ENCODE results near the gene BACH1. TPM values are rescaled to one million over a fixed set of nuclear protein-coding genes. Genes with fewer than 3 reads are reported as not detected.
"Not testable (repeated sequence)": the region's sequence is repeated elsewhere in the genome, so short reads cannot be mapped to it uniquely, and the experiment has no call there.

Gene BACH1
- 20.0 TPM for total RNA-seq (2021; ENCODE audit: unreplicated experiment)
- 5.4 TPM for polyA plus RNA-seq (2012; ENCODE audit: insufficient read length)
- percentile 81 among the genes with signal in this experiment for Bru-seq, nascent RNA
- BruChase-seq, experiment 1, labeled RNA remaining after a 2-hour chase, result percentile 81 among the genes with signal in this experiment
- percentile 67 among the genes with signal in this experiment for BruChase-seq, experiment 2, labeled RNA remaining after a 6-hour chase
- long read RNA-seq, full-length matches to known transcripts, result 17 of 22 reads
- long read RNA-seq, partial matches to known transcripts, result 1 of 22 reads
- long read RNA-seq, other reads (novel, unspliced or antisense), result 4 of 22 reads

DNA sequence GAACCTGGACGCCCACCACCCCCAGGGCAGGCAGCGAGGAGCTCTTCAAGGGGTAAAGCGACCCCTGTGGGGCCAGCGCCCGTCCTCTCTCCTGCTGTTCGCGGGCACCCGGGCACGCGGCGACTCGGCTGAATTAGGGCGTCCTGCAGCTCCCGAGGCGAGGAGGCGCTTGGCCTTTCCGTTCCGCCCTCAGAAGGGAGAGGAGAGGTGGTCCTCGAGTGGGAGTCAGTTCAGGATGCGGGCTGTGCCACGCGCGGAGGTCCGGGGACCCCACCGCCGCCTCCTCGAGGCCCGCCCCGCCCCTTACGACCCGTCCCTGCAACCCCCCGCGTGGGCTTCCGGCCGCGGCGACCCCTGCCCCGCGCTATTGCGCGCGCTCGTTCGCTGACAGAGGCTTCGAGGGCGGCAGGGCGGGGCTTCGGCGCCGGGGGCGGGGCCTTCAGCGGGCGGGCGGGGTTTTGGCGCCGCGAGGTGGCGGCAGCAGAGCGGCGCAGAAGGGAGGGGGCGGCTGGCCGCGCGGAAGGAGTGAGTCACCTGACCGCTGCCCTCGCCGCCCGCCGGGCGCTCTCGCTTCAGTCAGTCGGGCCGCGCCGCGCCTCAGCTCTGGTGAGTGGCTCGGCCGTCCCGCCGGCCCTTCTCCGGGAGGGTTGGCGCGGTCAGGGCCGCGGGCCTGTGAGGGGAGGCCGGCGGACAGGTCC, at the start of gene BACH1:
Gene BACH1, plus strand, starts transcription at position 575 of the 698 bp plus-strand sequence. CDS start 22,359 bp downstream, outside the sequence.
- Histone ChIP-seq H3K27me3 (ENCODE audit: control insufficient read depth, insufficient read depth, low read length) (no peaks in the 10 kb centered on the region), H3K36me3 (ENCODE audit: control insufficient read depth, insufficient read depth, low read length) (no peaks in the 10 kb centered on the region), H3K27ac (ENCODE audit: low read length) (peak within 1 kb of the TSS; percentile 78), H3K4me3 (ENCODE audit: low read depth in 2 of 2, low read length in 2 of 2) (peak within 1 kb of the TSS; percentile 80 to 93), H3K4me1 (ENCODE audit: control insufficient read depth, insufficient read depth, low read length) (peaks cover 19% of the 10 kb centered on the region), H3K9me3 (ENCODE audit: control insufficient read depth, insufficient read depth, low read depth, low read length) (no peaks in the 10 kb centered on the region)
- ChIA-PET POLR2A (no interaction called here), CTCF (no interaction called here)
- BruUV-seq (replicated peaks), result no TSS peak
- in situ Hi-C loops (cut with HindIII; ENCODE audit: low pct_unique_long_range_greater_than_20kb, low sequenced_read_pairs), result no loop called here
- TF ChIP-seq, protein P1, sequence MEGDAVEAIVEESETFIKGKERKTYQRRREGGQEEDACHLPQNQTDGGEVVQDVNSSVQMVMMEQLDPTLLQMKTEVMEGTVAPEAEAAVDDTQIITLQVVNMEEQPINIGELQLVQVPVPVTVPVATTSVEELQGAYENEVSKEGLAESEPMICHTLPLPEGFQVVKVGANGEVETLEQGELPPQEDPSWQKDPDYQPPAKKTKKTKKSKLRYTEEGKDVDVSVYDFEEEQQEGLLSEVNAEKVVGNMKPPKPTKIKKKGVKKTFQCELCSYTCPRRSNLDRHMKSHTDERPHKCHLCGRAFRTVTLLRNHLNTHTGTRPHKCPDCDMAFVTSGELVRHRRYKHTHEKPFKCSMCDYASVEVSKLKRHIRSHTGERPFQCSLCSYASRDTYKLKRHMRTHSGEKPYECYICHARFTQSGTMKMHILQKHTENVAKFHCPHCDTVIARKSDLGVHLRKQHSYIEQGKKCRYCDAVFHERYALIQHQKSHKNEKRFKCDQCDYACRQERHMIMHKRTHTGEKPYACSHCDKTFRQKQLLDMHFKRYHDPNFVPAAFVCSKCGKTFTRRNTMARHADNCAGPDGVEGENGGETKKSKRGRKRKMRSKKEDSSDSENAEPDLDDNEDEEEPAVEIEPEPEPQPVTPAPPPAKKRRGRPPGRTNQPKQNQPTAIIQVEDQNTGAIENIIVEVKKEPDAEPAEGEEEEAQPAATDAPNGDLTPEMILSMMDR (IDR thresholded peaks at IDR 0.05), result peak; percentile 56
- TF ChIP-seq POLR2AphosphoS5 (IDR thresholded peaks at IDR 0.05; ENCODE audit: low read depth, low read length) (peak; percentile 31; the same call in 1 of the 2 replicates), SIN3A (IDR thresholded peaks at IDR 0.05; ENCODE audit: borderline replicate concordance, insufficient read depth, low read depth, low read length) (no peak)
- DNase-seq (ENCODE audit: low read depth, low spot score) (peak; percentile 27), ATAC-seq (peak; percentile 94)
- intact Hi-C loops (cut with micrococcal nuclease; ENCODE audit: unreplicated experiment), result no loop called here

DNA sequence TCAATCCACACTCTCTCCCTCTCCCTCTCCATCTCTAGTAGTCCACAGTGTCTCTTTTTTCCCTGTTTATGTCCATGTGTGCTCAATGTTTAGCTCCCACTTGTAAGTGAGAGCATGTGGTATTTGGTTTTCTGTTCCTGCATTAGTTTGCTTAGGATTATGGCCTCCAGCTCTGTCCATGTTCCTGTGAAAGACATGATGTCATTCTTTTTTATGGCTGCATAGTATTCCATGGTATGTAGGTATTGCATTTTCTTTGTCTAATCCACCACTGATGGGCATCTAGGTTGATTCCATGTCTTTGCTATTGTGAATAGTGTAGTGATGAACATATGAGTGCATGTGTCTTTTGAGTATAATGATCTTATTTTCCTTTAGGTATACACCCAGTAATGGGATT, 49.4 kb upstream of the BACH1 start:
- H3K27me3 ChIP-seq (ENCODE audit: control insufficient read depth, insufficient read depth, low read length); H3K4me3 ChIP-seq (ENCODE audit: low read depth in 2 of 2, low read length in 2 of 2); in situ Hi-C loops (cut with HindIII; ENCODE audit: low pct_unique_long_range_greater_than_20kb, low sequenced_read_pairs); H3K9me3 ChIP-seq (ENCODE audit: control insufficient read depth, insufficient read depth, low read depth, low read length); DNase-seq (ENCODE audit: low read depth, low spot score); H3K27ac ChIP-seq (ENCODE audit: low read length); H3K4me1 ChIP-seq (ENCODE audit: control insufficient read depth, insufficient read depth, low read length); CTCF ChIA-PET; POLR2A ChIA-PET; BruUV-seq (replicated peaks); H3K36me3 ChIP-seq (ENCODE audit: control insufficient read depth, insufficient read depth, low read length); ATAC-seq; intact Hi-C loops (cut with micrococcal nuclease; ENCODE audit: unreplicated experiment): not testable (repeated sequence)

DNA sequence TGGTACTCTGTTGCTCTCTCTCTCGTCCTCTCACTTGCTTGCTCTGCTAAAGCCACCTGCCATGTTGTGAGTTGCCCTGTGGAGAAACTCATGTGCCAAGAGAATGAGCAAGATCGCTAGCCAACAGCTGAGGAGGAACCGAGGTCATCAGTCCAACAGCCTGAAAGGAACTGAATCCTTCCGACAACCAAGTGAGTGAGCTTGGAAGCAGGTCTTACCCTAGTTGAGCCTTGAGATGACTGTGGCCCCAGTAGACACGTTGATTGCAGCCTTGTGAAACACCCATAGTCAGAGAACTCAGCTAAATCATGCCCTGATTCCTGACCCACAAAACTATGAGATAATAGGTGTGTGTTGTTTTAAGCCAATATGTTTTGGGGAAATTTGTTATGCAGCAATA, 48.1 kb upstream of the BACH1 start:
- intact Hi-C loops (cut with micrococcal nuclease; ENCODE audit: unreplicated experiment), result no loop called here
- no TSS peak for BruUV-seq (replicated peaks)
- ATAC-seq, result no peak
- ChIA-PET POLR2A (no interaction called here), CTCF (no interaction called here)
- Histone ChIP-seq H3K4me3 (ENCODE audit: low read depth in 2 of 2, low read length in 2 of 2) (no peak overlapping the region), H3K9me3 (ENCODE audit: control insufficient read depth, insufficient read depth, low read depth, low read length) (no peaks in the 10 kb centered on the region; the same call in 1 of the 2 replicates), H3K27ac (ENCODE audit: low read length) (no peak overlapping the region), H3K27me3 (ENCODE audit: control insufficient read depth, insufficient read depth, low read length) (no peaks in the 10 kb centered on the region), H3K4me1 (ENCODE audit: control insufficient read depth, insufficient read depth, low read length) (no peaks in the 10 kb centered on the region), H3K36me3 (ENCODE audit: control insufficient read depth, insufficient read depth, low read length) (no peaks in the 10 kb centered on the region)
- no peak for DNase-seq (ENCODE audit: low read depth, low spot score)
- in situ Hi-C loops (cut with HindIII; ENCODE audit: low pct_unique_long_range_greater_than_20kb, low sequenced_read_pairs), result no loop called here
- TF ChIP-seq POLR2AphosphoS5 (IDR thresholded peaks at IDR 0.05; ENCODE audit: low read depth, low read length), result no peak
- TF ChIP-seq TCF7L2 (IDR thresholded peaks at IDR 0.05; ENCODE audit: low read depth, low read length), result no peak
- no peak for TF ChIP-seq SIN3A (IDR thresholded peaks at IDR 0.05; ENCODE audit: borderline replicate concordance, insufficient read depth, low read depth, low read length)
- TF ChIP-seq, protein P1 (IDR thresholded peaks at IDR 0.05), result no peak
- TF ChIP-seq, protein P2, sequence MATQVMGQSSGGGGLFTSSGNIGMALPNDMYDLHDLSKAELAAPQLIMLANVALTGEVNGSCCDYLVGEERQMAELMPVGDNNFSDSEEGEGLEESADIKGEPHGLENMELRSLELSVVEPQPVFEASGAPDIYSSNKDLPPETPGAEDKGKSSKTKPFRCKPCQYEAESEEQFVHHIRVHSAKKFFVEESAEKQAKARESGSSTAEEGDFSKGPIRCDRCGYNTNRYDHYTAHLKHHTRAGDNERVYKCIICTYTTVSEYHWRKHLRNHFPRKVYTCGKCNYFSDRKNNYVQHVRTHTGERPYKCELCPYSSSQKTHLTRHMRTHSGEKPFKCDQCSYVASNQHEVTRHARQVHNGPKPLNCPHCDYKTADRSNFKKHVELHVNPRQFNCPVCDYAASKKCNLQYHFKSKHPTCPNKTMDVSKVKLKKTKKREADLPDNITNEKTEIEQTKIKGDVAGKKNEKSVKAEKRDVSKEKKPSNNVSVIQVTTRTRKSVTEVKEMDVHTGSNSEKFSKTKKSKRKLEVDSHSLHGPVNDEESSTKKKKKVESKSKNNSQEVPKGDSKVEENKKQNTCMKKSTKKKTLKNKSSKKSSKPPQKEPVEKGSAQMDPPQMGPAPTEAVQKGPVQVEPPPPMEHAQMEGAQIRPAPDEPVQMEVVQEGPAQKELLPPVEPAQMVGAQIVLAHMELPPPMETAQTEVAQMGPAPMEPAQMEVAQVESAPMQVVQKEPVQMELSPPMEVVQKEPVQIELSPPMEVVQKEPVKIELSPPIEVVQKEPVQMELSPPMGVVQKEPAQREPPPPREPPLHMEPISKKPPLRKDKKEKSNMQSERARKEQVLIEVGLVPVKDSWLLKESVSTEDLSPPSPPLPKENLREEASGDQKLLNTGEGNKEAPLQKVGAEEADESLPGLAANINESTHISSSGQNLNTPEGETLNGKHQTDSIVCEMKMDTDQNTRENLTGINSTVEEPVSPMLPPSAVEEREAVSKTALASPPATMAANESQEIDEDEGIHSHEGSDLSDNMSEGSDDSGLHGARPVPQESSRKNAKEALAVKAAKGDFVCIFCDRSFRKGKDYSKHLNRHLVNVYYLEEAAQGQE (IDR thresholded peaks at IDR 0.05; ENCODE audit: insufficient read depth in 1 of 2, low read depth in 2 of 2, low read length in 1 of 2), result no peak

DNA sequence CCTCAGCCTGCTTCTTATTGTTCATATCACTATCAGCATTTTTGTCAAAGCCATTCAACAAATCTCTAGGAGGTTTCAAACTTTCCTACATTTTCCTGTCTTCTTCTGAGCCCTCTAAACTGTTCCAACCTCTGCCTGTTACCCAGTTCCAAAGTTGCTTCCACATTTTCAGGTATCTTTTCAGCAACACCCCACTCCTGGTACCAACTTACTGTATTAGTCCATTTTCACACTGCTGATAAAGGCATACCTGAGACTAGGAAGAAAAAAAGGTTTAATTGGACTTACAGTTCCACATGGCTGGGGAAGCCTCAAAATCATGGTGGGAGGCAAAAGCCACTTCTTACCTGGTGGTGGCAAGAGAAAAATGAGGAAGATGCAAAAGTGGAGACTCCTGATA, 44.9 kb upstream of the BACH1 start:
- DNase-seq (ENCODE audit: low read depth, low spot score); H3K36me3 ChIP-seq (ENCODE audit: control insufficient read depth, insufficient read depth, low read length); POLR2A ChIA-PET; H3K4me3 ChIP-seq (ENCODE audit: low read depth in 2 of 2, low read length in 2 of 2); intact Hi-C loops (cut with micrococcal nuclease; ENCODE audit: unreplicated experiment); H3K4me1 ChIP-seq (ENCODE audit: control insufficient read depth, insufficient read depth, low read length); in situ Hi-C loops (cut with HindIII; ENCODE audit: low pct_unique_long_range_greater_than_20kb, low sequenced_read_pairs); BruUV-seq (replicated peaks); H3K9me3 ChIP-seq (ENCODE audit: control insufficient read depth, insufficient read depth, low read depth, low read length); CTCF ChIA-PET; H3K27ac ChIP-seq (ENCODE audit: low read length); ATAC-seq; H3K27me3 ChIP-seq (ENCODE audit: control insufficient read depth, insufficient read depth, low read length): not testable (repeated sequence)
